Right lobe of liver (tissue), 6 donors: ENCODE data around the gene KRT4. TPM values are rescaled to one million over a fixed set of nuclear protein-coding genes. Genes with fewer than 3 reads are reported as not detected.
"Not testable (repeated sequence)": the region's sequence is repeated elsewhere in the genome, so short reads cannot be mapped to it uniquely, and the experiment has no call there.

ENCODE experiments used
- ATAC-seq, 4 donors: fragments of 200-7000 bp; cut with Tn5 transposase; one replicate each; pipeline ENCODE4 v1.9.1; 2020; ENCODE audit warnings: mild to moderate bottlenecking in 4 of 4, moderate library complexity in 4 of 4
- DNase-seq, 3 donors: peaks; one replicate each; pipeline ENCODE4 v3.0.0-alpha.2; 2020
- H3K27ac ChIP-seq, 3 donors: fragments of 200-600 bp; one replicate each; pipeline ENCODE4 v1.8.0; 2022
- H3K27me3 ChIP-seq, 2 donors: fragments of 200-600 bp; one replicate each; pipeline ENCODE4 v1.8.0; 2022
- H3K36me3 ChIP-seq, 4 donors: fragments of 200-600 bp; sonication (generic) in 1 of 4; one replicate each; pipeline versions ENCODE4 v1.5.1 to v1.8.0; 2017 to 2022; ENCODE audit warnings: control low read depth in 1 of 4
- H3K4me1 ChIP-seq, 4 donors: fragments of 200-600 bp; sonication (generic) in 1 of 4; one replicate each; pipeline versions ENCODE4 v1.5.1 to v1.8.0; 2017 to 2022; ENCODE audit warnings: control low read depth in 1 of 4
- H3K4me3 ChIP-seq, 3 donors: fragments of 200-600 bp; one replicate each; pipeline ENCODE4 v1.8.0; 2022
- H3K9me3 ChIP-seq, 4 donors: fragments of 200-600 bp; sonication (generic) in 1 of 4; one replicate each; pipeline versions ENCODE4 v1.5.1 to v1.8.0; 2017 to 2022; ENCODE audit warnings: control low read depth in 1 of 4
- POLR2A ChIP-seq: fragments of 450-650 bp; IDR thresholded peaks from one replicate; pipeline ENCODE4 v1.6.1; 2017; ENCODE audit warnings: antibody characterized with exemption, mild to moderate bottlenecking
- WGBS: methylation state at CpG from one replicate; pipeline ENCODE4 v1.1.6; 2018; ENCODE audit warnings: low coverage, low lambda C conversion rate; ENCODE audit not compliant: insufficient coverage; ENCODE audit errors: missing lambda C conversion rate; 5-methylcytosine and 5-hydroxymethylcytosine counted together
- intact Hi-C, 2 donors: fragments of 100-400 bp; cut with DNase I; formaldehyde crosslinking; loops; one replicate each; pipeline versions ENCODE4 v1.11.2 to v1.14.1; 2022
- total RNA-seq, 6 experiments: library from RNA; depleted of rRNA in 2 of 6; stranded (reverse); fragments of >200 nt in 2 of 6; fragmentation: NEBNext Ultra II Directional in 3 of 6; extraction: Animal tissue kit (Norgen Biotek cat#: 25700) in 3 of 6; gene quantifications; one replicate each; pipeline versions ENCODE4 v1.1.0 to v1.2.4, GENCODE V29; 2016 to 2023
- TF ChIP-seq, protein P1 (sequence below), 4 donors: fragments of 200-600 bp in 3 of 4; fragments of 450-650 bp in 1 of 4; IDR thresholded peaks; one replicate each; pipeline versions ENCODE4 v1.5.1 to v1.8.0; 2016 to 2022; ENCODE audit warnings: antibody characterized with exemption in 4 of 4, mild to moderate bottlenecking in 2 of 4
- donor health status: DM: no; HTN: yes; CAD: no.
- donor health status: DM: no; HTN: no; CAD: no.
- donor health status: DM: no; HTN: no; CAD: no.
- donor health status: DM: no; HTN: yes; CAD: no.
- donor health status: DM: no; HTN: yes; CAD: no.

The KRT4 gene
- total RNA-seq, 6 experiments from 2014 or later: not detected

DNA sequence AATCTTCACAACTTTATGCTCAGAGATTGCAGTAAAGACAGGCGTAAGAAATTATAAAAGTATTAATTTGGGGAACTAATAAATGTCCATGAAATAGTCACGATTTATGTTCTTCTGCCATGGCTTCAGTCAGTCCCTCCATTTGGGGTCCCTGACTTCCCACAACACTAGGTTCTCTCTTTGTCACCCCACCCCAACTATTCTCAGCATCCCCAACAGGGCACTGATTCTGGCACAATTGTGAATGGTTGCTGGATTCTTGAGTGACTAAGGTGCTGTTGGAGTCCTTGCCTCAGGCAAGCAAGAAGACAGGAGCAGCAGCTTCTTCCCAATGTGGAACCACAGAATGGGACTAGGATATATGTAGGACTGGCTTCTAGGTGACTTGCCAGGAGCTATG is 52.1 kb downstream of the KRT4 start:
- no peaks in the 10 kb centered on the region for H3K9me3 ChIP-seq
- 40% methylated on average over 2 of the region's 2 CpGs for WGBS
- H3K27ac ChIP-seq: no peak overlapping the region
- TF ChIP-seq, protein P1, sequence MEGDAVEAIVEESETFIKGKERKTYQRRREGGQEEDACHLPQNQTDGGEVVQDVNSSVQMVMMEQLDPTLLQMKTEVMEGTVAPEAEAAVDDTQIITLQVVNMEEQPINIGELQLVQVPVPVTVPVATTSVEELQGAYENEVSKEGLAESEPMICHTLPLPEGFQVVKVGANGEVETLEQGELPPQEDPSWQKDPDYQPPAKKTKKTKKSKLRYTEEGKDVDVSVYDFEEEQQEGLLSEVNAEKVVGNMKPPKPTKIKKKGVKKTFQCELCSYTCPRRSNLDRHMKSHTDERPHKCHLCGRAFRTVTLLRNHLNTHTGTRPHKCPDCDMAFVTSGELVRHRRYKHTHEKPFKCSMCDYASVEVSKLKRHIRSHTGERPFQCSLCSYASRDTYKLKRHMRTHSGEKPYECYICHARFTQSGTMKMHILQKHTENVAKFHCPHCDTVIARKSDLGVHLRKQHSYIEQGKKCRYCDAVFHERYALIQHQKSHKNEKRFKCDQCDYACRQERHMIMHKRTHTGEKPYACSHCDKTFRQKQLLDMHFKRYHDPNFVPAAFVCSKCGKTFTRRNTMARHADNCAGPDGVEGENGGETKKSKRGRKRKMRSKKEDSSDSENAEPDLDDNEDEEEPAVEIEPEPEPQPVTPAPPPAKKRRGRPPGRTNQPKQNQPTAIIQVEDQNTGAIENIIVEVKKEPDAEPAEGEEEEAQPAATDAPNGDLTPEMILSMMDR (IDR thresholded peaks at IDR 0.05): no peak
- TF ChIP-seq POLR2A: no peak
- H3K4me1 ChIP-seq: no peaks in the 10 kb centered on the region
- no peak overlapping the region for H3K4me3 ChIP-seq
- H3K27me3 ChIP-seq: no peaks in the 10 kb centered on the region
- ATAC-seq (no peak), DNase-seq (no peak)
- H3K36me3 ChIP-seq: no peaks in the 10 kb centered on the region
- intact Hi-C loops: no loop called here

DNA sequence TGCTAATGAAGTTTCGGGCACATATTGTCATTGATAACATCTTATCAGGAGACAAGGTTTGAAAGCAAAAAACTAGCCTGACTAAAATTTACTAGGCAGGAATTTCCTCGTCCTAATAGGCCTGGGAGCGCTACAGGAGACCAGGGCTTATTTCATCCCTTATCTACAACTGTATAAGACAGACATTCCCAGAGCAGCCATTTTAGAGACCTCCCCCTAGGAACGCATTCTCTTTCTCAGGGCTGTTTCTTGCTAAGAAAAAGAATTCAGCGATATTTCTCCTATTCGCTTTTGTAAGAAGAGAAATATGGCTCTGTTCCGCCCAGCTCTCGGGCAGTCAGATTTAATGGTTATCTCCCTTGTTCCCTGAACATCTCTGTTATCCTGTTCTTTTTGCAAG is 52.7 kb downstream of the KRT4 start:
- ATAC-seq, H3K27ac ChIP-seq, H3K36me3 ChIP-seq, H3K9me3 ChIP-seq, H3K4me3 ChIP-seq, H3K4me1 ChIP-seq, H3K27me3 ChIP-seq, DNase-seq, intact Hi-C loops: not testable (repeated sequence)
- 79% methylated on average over 8 of the region's 8 CpGs for WGBS

DNA sequence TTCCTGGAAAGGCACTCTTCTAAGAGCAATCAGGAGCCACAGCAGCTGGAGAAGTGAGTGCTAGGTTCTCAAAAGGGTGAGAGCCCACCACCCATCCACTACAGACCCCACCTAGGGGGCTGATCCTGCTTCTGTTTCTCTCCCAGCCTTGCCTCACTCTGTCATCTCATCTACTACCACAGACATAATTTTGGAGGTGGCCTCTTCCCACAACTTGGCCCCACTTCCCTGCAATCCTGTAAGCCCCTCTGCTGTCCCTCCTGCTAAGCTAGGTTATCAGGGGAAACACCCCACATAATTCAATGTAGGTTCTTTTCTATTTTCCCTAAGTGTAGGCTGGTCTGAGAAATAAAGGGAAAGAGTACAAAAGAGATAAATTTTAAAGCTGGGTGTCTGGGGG is 53.3 kb downstream of the KRT4 start:
- ATAC-seq (no peak), DNase-seq (no peak)
- Histone ChIP-seq H3K36me3 (no peaks in the 10 kb centered on the region), H3K27ac (no peak overlapping the region), H3K27me3 (no peaks in the 10 kb centered on the region), H3K4me1 (no peaks in the 10 kb centered on the region), H3K9me3 (no peaks in the 10 kb centered on the region), H3K4me3 (no peak overlapping the region)
- intact Hi-C loops: no loop called here
- no peak for TF ChIP-seq POLR2A
- TF ChIP-seq, protein P1 (IDR thresholded peaks at IDR 0.05): no peak

DNA sequence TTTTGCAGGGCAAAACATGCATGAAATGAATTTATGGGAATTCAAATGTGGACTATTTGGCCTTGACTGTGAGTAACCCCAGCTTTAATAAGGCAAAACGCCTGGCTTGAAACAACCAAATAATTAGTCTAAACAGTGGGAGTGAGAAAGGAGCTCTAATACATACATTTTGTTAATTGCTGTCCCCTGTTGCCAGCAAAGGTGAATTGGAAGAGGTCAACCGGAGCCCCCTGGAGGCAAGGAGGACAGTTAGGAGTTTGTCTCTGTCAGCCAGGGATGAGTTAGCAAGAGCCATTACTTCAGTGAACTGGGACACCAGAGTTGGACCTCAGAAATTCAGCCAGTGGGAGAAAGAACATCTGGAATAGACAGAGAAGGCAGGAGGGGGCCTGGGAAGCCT is 54.2 kb downstream of the KRT4 start:
- no peaks in the 10 kb centered on the region for H3K4me1 ChIP-seq
- no peak overlapping the region for H3K27ac ChIP-seq
- TF ChIP-seq, protein P1 (IDR thresholded peaks at IDR 0.05): no peak
- TF ChIP-seq POLR2A: no peak
- 26% methylated on average over 2 of the region's 2 CpGs for WGBS
- no peaks in the 10 kb centered on the region for H3K36me3 ChIP-seq
- no peak for ATAC-seq
- intact Hi-C loops: no loop called here
- no peaks in the 10 kb centered on the region for H3K27me3 ChIP-seq
- DNase-seq: no peak
- no peaks in the 10 kb centered on the region for H3K9me3 ChIP-seq
- no peak overlapping the region for H3K4me3 ChIP-seq

DNA sequence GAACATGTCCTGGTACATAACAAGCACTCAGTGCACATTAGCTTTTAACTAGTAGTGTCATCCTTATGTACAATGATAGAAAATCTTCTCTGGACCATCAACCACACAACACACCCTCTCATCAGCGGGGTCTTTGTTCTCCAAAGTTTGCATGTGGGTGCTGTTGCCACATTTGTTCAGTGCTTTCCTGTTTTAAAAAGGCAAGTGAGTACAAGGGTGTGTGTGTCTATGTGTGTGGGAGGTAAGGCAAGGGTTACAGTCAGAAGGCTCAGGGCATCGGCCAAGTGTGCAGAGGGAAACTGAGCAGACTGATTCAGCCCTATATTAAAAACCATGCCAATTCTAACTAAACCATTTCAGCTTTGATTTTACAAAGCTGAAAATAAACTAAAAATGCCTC is 54.7 kb downstream of the KRT4 start:
- DNase-seq (no peak), ATAC-seq (no peak)
- no peak overlapping the region for H3K27ac ChIP-seq
- no peaks in the 10 kb centered on the region for H3K27me3 ChIP-seq
- H3K4me1 ChIP-seq: no peaks in the 10 kb centered on the region
- H3K9me3 ChIP-seq: no peaks in the 10 kb centered on the region
- H3K4me3 ChIP-seq: no peak overlapping the region
- TF ChIP-seq POLR2A: no peak
- TF ChIP-seq, protein P1 (IDR thresholded peaks at IDR 0.05): no peak
- H3K36me3 ChIP-seq: no peaks in the 10 kb centered on the region
- intact Hi-C loops: no loop called here
- WGBS: 15% methylated on average over 2 of the region's 2 CpGs
